ENCODE measurements around the gene PIGH. TPM values are rescaled to one million over a fixed set of nuclear protein-coding genes. Genes with fewer than 3 reads are reported as not detected.

PIGH gene
- total and polyA plus RNA-seq, 2 of the 13 experiments (the other 11 are each of a cell fraction or from before 2014, with no cell fraction given) = 30.0 to 43.5 TPM

- TF ChIP-seq CREM (IDR thresholded peaks at IDR 0.05) (no peak), CREM (CRISPR knock-in tag; IDR thresholded peaks at IDR 0.05) (no peak), HINFP (CRISPR knock-in tag; IDR thresholded peaks at IDR 0.05; ENCODE audit: low read depth) (no peak), ZSCAN12 (CRISPR knock-in tag; IDR thresholded peaks at IDR 0.05) (no peak), FOSL2 (CRISPR knock-in tag; IDR thresholded peaks at IDR 0.05) (no peak), ZFP36L2 (CRISPR knock-in tag; IDR thresholded peaks at IDR 0.05) (no peak), ZNF343 (CRISPR knock-in tag; IDR thresholded peaks at IDR 0.05) (no peak), ZNF619 (CRISPR knock-in tag; IDR thresholded peaks at IDR 0.05) (no peak), GLI4 (CRISPR knock-in tag; IDR thresholded peaks at IDR 0.05; ENCODE audit: borderline replicate concordance) (peak; percentile 7; the same call in 1 of the 2 replicates), MNT (IDR thresholded peaks at IDR 0.05) (peak; percentile 25; the same call in 1 of the 2 replicates), TAF1 (CRISPR knock-in tag; IDR thresholded peaks at IDR 0.05) (peak; percentile 78), DMAP1 (CRISPR knock-in tag; IDR thresholded peaks at IDR 0.05) (peak; percentile 39; the same call in 1 of the 2 replicates), CREB3 (CRISPR knock-in tag; IDR thresholded peaks at IDR 0.05) (no peak), SNAPC2 (CRISPR knock-in tag; IDR thresholded peaks at IDR 0.05) (peak; percentile 70; the same call in 1 of the 2 replicates), BCL6 (CRISPR knock-in tag; IDR thresholded peaks at IDR 0.05) (no peak), HHEX (CRISPR knock-in tag; IDR thresholded peaks at IDR 0.05) (no peak), TBX2 (CRISPR knock-in tag; IDR thresholded peaks at IDR 0.05; ENCODE audit: borderline replicate concordance) (peak; percentile 84), ZSCAN31 (CRISPR knock-in tag; IDR thresholded peaks at IDR 0.05; ENCODE audit: low read depth) (peak; percentile 89), ZNF687 (CRISPR knock-in tag; IDR thresholded peaks at IDR 0.05) (peak; percentile 96), PATZ1 (CRISPR knock-in tag; IDR thresholded peaks at IDR 0.05) (no peak), CHCHD3 (CRISPR knock-in tag; IDR thresholded peaks at IDR 0.05) (no peak)
Measured at GRCh38 chr14:67599698-67600561, at the start of gene PIGH (continued).

Data from HepG2 (cell line).